ENCODE results near the gene SLC11A2.

GRCh38 chr12:50951112-50951511 lies 75.1 kb downstream of the SLC11A2 start:
- TF ChIP-seq CTCF (conservative IDR thresholded peaks at IDR 0.05; ENCODE audit: low read depth, low read length) (no peak), EZH2 (IDR thresholded peaks at IDR 0.05; ENCODE audit: borderline replicate concordance, low read depth, low read length, poor library complexity, severe bottlenecking) (no peak)
